ENCODE results near the gene SEPTIN3. TPM values are rescaled to one million over a fixed set of nuclear protein-coding genes. Genes with fewer than 3 reads are reported as not detected.

Gene SEPTIN3
- total RNA-seq, 4 donors from 2014 or later = 0.13 to 1.2 (median 0.93) TPM; not detected in 1

DNA sequence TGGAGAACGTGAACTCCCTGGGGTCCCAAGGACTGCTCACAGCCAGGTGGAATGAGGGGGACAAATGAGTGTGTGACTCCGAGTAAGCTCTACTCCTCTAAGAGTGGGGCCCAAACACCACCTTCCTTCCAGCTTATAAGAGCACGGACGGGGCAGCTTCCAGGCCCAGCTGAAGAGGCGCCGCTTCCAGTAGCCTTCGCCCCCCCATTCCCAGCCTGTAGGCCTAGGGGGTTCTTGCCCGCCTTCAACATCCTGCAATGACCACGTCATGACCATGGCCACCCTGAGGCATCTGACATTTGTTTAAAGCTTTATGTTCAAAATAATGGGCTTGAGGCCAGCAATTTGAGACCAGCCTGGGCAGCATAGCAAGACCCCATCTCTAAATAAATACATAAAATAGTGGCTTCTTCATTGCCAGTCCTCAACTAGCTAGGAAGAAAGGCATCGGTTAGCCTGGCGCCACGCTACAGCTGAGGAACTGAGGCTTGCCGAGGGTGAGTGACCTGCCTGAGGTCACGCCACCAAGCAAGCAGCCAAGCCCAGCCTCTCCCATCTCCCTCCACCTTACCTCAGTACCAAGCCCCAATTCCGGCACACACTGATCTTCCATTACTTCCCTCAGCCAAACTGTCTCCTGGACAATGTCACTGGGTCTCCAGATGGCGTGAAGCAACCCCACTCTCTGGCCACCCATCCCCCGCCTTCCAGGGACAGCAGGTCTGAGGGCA lies 34.8 kb upstream of the SEPTIN3 start:
- Histone ChIP-seq H3K9me3 (no peaks in the 10 kb centered on the region), H3K27me3 (no peaks in the 10 kb centered on the region), H3K4me3 (no peak overlapping the region), H3K27ac (no peak overlapping the region), H3K36me3 (no peaks in the 10 kb centered on the region), H3K4me1 (peaks cover 0 to 12% (median 6%) of the 10 kb centered on the region in 3 donors)
- 93 to 94% methylated on average over 8 to 12 of the region's 17 CpGs for WGBS, 2 donors (ENCODE audit: low coverage in 1 of 2)
- ATAC-seq = no peak
- TF ChIP-seq CTCF (IDR thresholded peaks at IDR 0.05) = no peak
- no peak for TF ChIP-seq POLR2AphosphoS5 (IDR thresholded peaks at IDR 0.05)
- no peak for TF ChIP-seq EP300 (IDR thresholded peaks at IDR 0.05)
- no peak for TF ChIP-seq POLR2A (IDR thresholded peaks at IDR 0.05)

GRCh38 chr22:41935015-41935351 lies 34.3 kb upstream of the SEPTIN3 start:
- Histone ChIP-seq H3K4me3 (no peak overlapping the region), H3K27ac (no peak overlapping the region), H3K36me3 (no peaks in the 10 kb centered on the region), H3K27me3 (no peaks in the 10 kb centered on the region), H3K9me3 (no peaks in the 10 kb centered on the region), H3K4me1 (peaks cover 0 to 14% (median 6%) of the 10 kb centered on the region in 3 donors)
- no peak for TF ChIP-seq POLR2AphosphoS5 (IDR thresholded peaks at IDR 0.05)
- TF ChIP-seq POLR2A (IDR thresholded peaks at IDR 0.05) = no peak
- TF ChIP-seq CTCF (IDR thresholded peaks at IDR 0.05) = no peak
- TF ChIP-seq EP300 (IDR thresholded peaks at IDR 0.05) = no peak
- WGBS, 2 donors (ENCODE audit: low coverage in 1 of 2) = 100% methylated on average over 2 of the region's 4 CpGs; no CpG with 5 or more reads in 1 of the 2 donors
- ATAC-seq = no peak

GRCh38 chr22:41935509-41935908 lies 33.7 kb upstream of the SEPTIN3 start:
- WGBS, 2 donors (ENCODE audit: low coverage in 1 of 2) = 83% methylated on average over 8 of the region's 9 CpGs; no CpG with 5 or more reads in 1 of the 2 donors
- H3K27me3 ChIP-seq = no peaks in the 10 kb centered on the region
- no peaks in the 10 kb centered on the region for H3K9me3 ChIP-seq
- ATAC-seq = no peak
- TF ChIP-seq POLR2A (IDR thresholded peaks at IDR 0.05) (no peak), CTCF (IDR thresholded peaks at IDR 0.05) (no peak), POLR2AphosphoS5 (IDR thresholded peaks at IDR 0.05) (no peak), EP300 (IDR thresholded peaks at IDR 0.05) (no peak)
- H3K27ac ChIP-seq = no peak overlapping the region
- H3K4me3 ChIP-seq = no peak overlapping the region
- H3K4me1 ChIP-seq = peaks cover 0 to 19% (median 6%) of the 10 kb centered on the region in 3 donors
- no peaks in the 10 kb centered on the region for H3K36me3 ChIP-seq

DNA sequence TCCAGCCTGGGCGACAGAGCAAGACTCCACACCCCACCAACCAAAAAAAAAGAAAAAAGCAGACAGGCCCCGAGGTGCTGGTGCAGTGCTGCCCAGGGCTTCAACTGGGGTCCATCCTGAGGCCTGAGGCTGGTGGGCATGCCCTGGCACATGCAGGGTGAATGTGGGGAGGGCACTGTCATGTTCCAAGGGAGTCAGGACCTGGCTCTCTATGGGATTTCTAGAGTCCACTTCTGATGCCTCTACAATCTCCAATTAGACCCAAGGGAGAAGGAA lies 32.4 kb upstream of the SEPTIN3 start:
- WGBS, 2 donors (ENCODE audit: low coverage in 1 of 2) = 100% methylated on average over 2 of the region's 2 CpGs; no CpG with 5 or more reads in 1 of the 2 donors
- Histone ChIP-seq H3K27me3 (no peaks in the 10 kb centered on the region), H3K27ac (no peak overlapping the region), H3K36me3 (no peaks in the 10 kb centered on the region), H3K9me3 (no peaks in the 10 kb centered on the region), H3K4me1 (peaks cover 0 to 29% (median 6%) of the 10 kb centered on the region in 3 donors), H3K4me3 (no peak overlapping the region)
- no peak for ATAC-seq
- no peak for TF ChIP-seq POLR2A (IDR thresholded peaks at IDR 0.05)

- no peaks in the 10 kb centered on the region for H3K9me3 ChIP-seq
- no peak for ATAC-seq
- H3K4me3 ChIP-seq = no peak overlapping the region
- H3K27ac ChIP-seq = peak overlapping the region in 3 of 4 donors; percentile 5 to 59 (median 58)
- no peaks in the 10 kb centered on the region for H3K27me3 ChIP-seq
- no peak for TF ChIP-seq EP300 (IDR thresholded peaks at IDR 0.05)
- no peak for TF ChIP-seq POLR2AphosphoS5 (IDR thresholded peaks at IDR 0.05)
- TF ChIP-seq POLR2A (IDR thresholded peaks at IDR 0.05) = no peak
- TF ChIP-seq CTCF (IDR thresholded peaks at IDR 0.05) = no peak
- 81 to 83% methylated on average over 7 to 10 of the region's 13 CpGs for WGBS, 2 donors (ENCODE audit: low coverage in 1 of 2)
- H3K4me1 ChIP-seq = peaks cover 0 to 29% (median 6%) of the 10 kb centered on the region in 3 donors
- no peaks in the 10 kb centered on the region for H3K36me3 ChIP-seq
These were observed 29.0 kb upstream of the SEPTIN3 start for GRCh38 chr22:41939981-41940831.

Data from gastroesophageal sphincter (tissue), 4 donors.